Endothelial cell of umbilical vein (primary cell): Measurements from ENCODE around the gene TCHP. TPM values are rescaled to one million over a fixed set of nuclear protein-coding genes. Genes with fewer than 3 reads are reported as not detected.

Source experiments
- BruUV-seq: library from RNA; stranded (reverse); fragments of 400-500 nt; replicated peaks from 2 replicates; lab custom pipeline; 2021; lab: Mats Ljungman, UMichigan
- CTCF ChIA-PET: fragments of 300-600, 350-600 bp; sonication (Branson Sonifier 250); formaldehyde crosslinking; loops from one replicate; lab custom pipeline; 2021; ENCODE audit warnings: antibody characterized with exemption, inconsistent platforms; lab: Charles Lee
- POLR2A ChIA-PET: fragments of 300-600, 350-600 bp; sonication (Branson Sonifier 250); formaldehyde crosslinking; loops from one replicate; lab custom pipeline; 2021; ENCODE audit warnings: antibody characterized with exemption, inconsistent platforms; lab: Charles Lee
- DNase-seq: peaks from one replicate; pipeline ENCODE4 v3.0.0-alpha.2; 2011; ENCODE audit warnings: low read depth, low spot score
- FAIRE-seq: peaks from 2 replicates; lab custom pipeline; 2011; peaks lifted over from hg19 to GRCh38; lab: Jason Lieb, UNC
- H2AFZ ChIP-seq: 2 replicates; pipeline ENCODE4 v1.6.0; 2012; ENCODE audit warnings: low read depth, low read length, control low read depth, inconsistent platforms
- H3K27ac ChIP-seq: 2 replicates; pipeline ENCODE4 v1.5.1; 2011; ENCODE audit warnings: low read depth, mild to moderate bottlenecking, control low read depth, low read length, moderate library complexity; ENCODE audit not compliant: insufficient read depth
- H3K27me3 ChIP-seq, 2 experiments: 2 replicates each; pipeline versions ENCODE4 v1.6.0 to v1.6.1; 2011; ENCODE audit warnings: low read length in 2 of 2, mixed read lengths in 1 of 2; ENCODE audit not compliant: control insufficient read depth in 2 of 2, insufficient read depth in 2 of 2
- H3K36me3 ChIP-seq, 2 experiments: 2 replicates in 1 of 2; 3 replicates in 1 of 2; pipeline ENCODE4 v1.5.1; 2011; ENCODE audit warnings: low read length in 2 of 2, mild to moderate bottlenecking in 1 of 2, moderate library complexity in 1 of 2; ENCODE audit not compliant: control insufficient read depth in 2 of 2, insufficient read depth in 2 of 2; ENCODE audit errors: extremely low read depth in 1 of 2
- H3K4me1 ChIP-seq: 3 replicates; pipeline ENCODE4 v1.5.1; 2011; ENCODE audit warnings: mild to moderate bottlenecking, low read length; ENCODE audit not compliant: control insufficient read depth, insufficient read depth; ENCODE audit errors: extremely low read depth
- H3K4me2 ChIP-seq: 2 replicates; pipeline ENCODE4 v1.6.1; 2011; ENCODE audit warnings: low read length, control low read depth, mixed read lengths; ENCODE audit not compliant: insufficient read depth
- H3K4me3 ChIP-seq, 3 experiments: fragments of 200-600 bp in 1 of 3; sonication (generic), shearing (Covaris generic) in 1 of 3; replicated peaks in 1 of 3; 2 replicates each; pipeline ENCODE4 v1.5.1; 2011 to 2016; ENCODE audit warnings: control low read depth in 3 of 3, low read length in 3 of 3, mild to moderate bottlenecking in 2 of 3, inconsistent platforms in 1 of 3, low read depth in 1 of 3, moderate library complexity in 1 of 3; ENCODE audit not compliant: insufficient read depth in 1 of 3
- H3K79me2 ChIP-seq: 2 replicates; pipeline ENCODE4 v1.6.0; 2012; ENCODE audit warnings: low read length, inconsistent platforms; ENCODE audit not compliant: control insufficient read depth, insufficient read depth
- H3K9ac ChIP-seq: replicated peaks from 2 replicates; pipeline ENCODE3; 2011; ENCODE audit warnings: low read length, control low read depth; ENCODE audit not compliant: insufficient read depth; ENCODE audit errors: extremely low read depth
- H3K9me1 ChIP-seq: replicated peaks from 3 replicates; pipeline ENCODE4 v1.6.0; 2011; ENCODE audit warnings: mild to moderate bottlenecking, low read length; ENCODE audit not compliant: control insufficient read depth, insufficient read depth; ENCODE audit errors: extremely low read depth
- H3K9me3 ChIP-seq: replicated peaks from 2 replicates; pipeline ENCODE4 v1.5.1; 2012; ENCODE audit warnings: low read length, inconsistent platforms; ENCODE audit not compliant: control insufficient read depth, insufficient read depth
- H4K20me1 ChIP-seq: replicated peaks from 2 replicates; pipeline ENCODE3; 2011; ENCODE audit warnings: mild to moderate bottlenecking, low read length; ENCODE audit not compliant: control insufficient read depth, insufficient read depth; ENCODE audit errors: extremely low read depth
- CTCF ChIP-seq, 2 donors: IDR thresholded peaks; 1 replicate in 1 of 2; 2 replicates in 1 of 2; pipeline ENCODE4 v1.5.1; 2011; ENCODE audit warnings: low read length in 2 of 2, mild to moderate bottlenecking in 2 of 2, moderate library complexity in 2 of 2, control low read depth in 1 of 2, inconsistent platforms in 1 of 2, low read depth in 1 of 2; ENCODE audit not compliant: insufficient read depth in 1 of 2; ENCODE audit errors: extremely low read depth in 1 of 2
- EZH2 ChIP-seq: IDR thresholded peaks from 2 replicates; pipeline ENCODE4 v1.6.1; 2012; ENCODE audit warnings: borderline replicate concordance, low read depth, mild to moderate bottlenecking, moderate library complexity, low read length, inconsistent platforms; ENCODE audit not compliant: severe bottlenecking
- FOS ChIP-seq: IDR thresholded peaks from 2 replicates; pipeline ENCODE4 v1.6.1; 2011; ENCODE audit warnings: mild to moderate bottlenecking, low read length, moderate library complexity, borderline replicate concordance; ENCODE audit not compliant: insufficient read depth
- GATA2 ChIP-seq: IDR thresholded peaks from 2 replicates; pipeline ENCODE4 v1.7.0; 2011; ENCODE audit warnings: low read depth, mild to moderate bottlenecking, moderate library complexity, mixed read lengths, low read length; ENCODE audit not compliant: insufficient read length, insufficient read depth
- JUN ChIP-seq: IDR thresholded peaks from 2 replicates; pipeline ENCODE4 v1.6.1; 2011; ENCODE audit warnings: borderline replicate concordance, low read depth; ENCODE audit not compliant: insufficient read length, insufficient read depth
- MYC ChIP-seq: IDR thresholded peaks from one replicate; pipeline ENCODE4 v1.6.1; 2011; ENCODE audit warnings: mild to moderate bottlenecking, low read depth, low read length
- POLR2A ChIP-seq: IDR thresholded peaks from 2 replicates; pipeline ENCODE4 v1.6.1; 2012; ENCODE audit warnings: low read depth, mild to moderate bottlenecking, control low read depth, low read length
- POLR2AphosphoS5 ChIP-seq: IDR thresholded peaks from 2 replicates; pipeline ENCODE4 v1.6.1; 2012; ENCODE audit warnings: low read depth, mild to moderate bottlenecking, control low read depth, low read length, moderate library complexity; ENCODE audit not compliant: insufficient read depth
- dilution Hi-C: fragments of 300-500 bp; cut with MboI; formaldehyde crosslinking; loops from one replicate; pipeline ENCODE4 v1.15.0; 2019; ENCODE audit warnings: low sequenced_read_pairs; ENCODE audit not compliant: extremely low pct_ligation_motif_present
- intact Hi-C: fragments of 100-400 bp; cut with micrococcal nuclease; formaldehyde crosslinking; loops from one replicate; pipeline ENCODE4 v1.10.0; 2022
- polyA plus RNA-seq, 4 experiments: library from polyadenylated mRNA; depleted of rRNA in 3 of 4; stranded (reverse) in 3 of 4; unstranded in 1 of 4; fragments of >200 nt; gene quantifications; 2 replicates each; pipeline versions ENCODE4 v1.2.1 to v1.2.3, GENCODE V29; 2011 to 2012; ENCODE audit warnings: missing spikeins in 1 of 4
- total RNA-seq: library from RNA; stranded (reverse); gene quantifications from 2 replicates; pipeline ENCODE4 v1.2.3, GENCODE V29; 2021
- TF ChIP-seq, protein P1 (sequence below): IDR thresholded peaks from 2 replicates; pipeline ENCODE4 v1.6.1; 2011; ENCODE audit not compliant: insufficient read depth, insufficient read length

TCHP gene
- total and polyA plus RNA-seq, 2 donors (not counting 3 experiments of a cell fraction or from before 2014, with no cell fraction given), result 12.9 to 24.3 TPM

DNA sequence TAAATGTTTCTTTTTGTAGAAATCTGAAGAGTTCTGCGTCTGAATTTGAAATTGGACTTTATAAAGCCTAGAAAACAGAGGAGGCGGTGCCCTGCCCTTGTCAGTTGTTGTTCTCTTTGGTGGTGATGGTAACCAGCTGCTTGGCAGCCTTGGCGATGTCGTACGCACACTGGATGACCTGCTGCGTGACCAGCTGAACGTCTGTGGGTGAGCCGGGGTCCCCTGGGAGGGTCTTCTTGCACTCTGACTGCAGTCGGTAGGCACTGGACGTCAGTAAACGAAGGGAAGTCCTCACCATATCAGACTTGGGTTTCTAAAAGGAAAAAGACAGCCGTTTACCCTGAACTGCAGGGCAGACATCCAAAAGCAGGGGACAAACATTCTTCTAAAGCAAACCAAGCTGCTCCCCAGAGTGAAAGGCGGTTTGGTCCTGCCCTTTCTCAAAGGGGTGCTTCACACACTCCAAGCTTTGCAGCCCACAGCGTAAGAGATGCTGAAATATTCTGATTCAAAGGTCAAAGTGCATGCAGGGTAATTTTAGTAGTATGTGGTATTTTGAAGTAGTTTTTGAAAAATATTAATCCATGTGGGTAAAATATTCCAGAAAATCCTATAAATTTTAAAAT lies 32.9 kb downstream of the TCHP start:
- peaks cover 16 to 28% of the 10 kb centered on the region in 2 experiments for H3K36me3 ChIP-seq
- no peak for DNase-seq
- BruUV-seq, result no TSS peak
- H3K79me2 ChIP-seq, result no peaks in the 10 kb centered on the region
- no peak for TF ChIP-seq JUN
- no peak for TF ChIP-seq FOS
- TF ChIP-seq, protein P1, sequence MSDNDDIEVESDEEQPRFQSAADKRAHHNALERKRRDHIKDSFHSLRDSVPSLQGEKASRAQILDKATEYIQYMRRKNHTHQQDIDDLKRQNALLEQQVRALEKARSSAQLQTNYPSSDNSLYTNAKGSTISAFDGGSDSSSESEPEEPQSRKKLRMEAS, result no peak
- no peak for TF ChIP-seq POLR2AphosphoS5
- no peak for TF ChIP-seq GATA2
- TF ChIP-seq CTCF (IDR thresholded peaks at IDR 0.05; ENCODE audit: extremely low read depth in 1 of 2, insufficient read depth in 1 of 2, low read depth in 1 of 2, low read length in 2 of 2), result no peak
- no peak for TF ChIP-seq EZH2
- TF ChIP-seq MYC, result no peak
- TF ChIP-seq POLR2A, result no peak
- H3K9ac ChIP-seq, result no peak overlapping the region
- H3K27ac ChIP-seq, result no peak overlapping the region
- no peak overlapping the region for H2AFZ ChIP-seq
- intact Hi-C loops (no loop called here), dilution Hi-C loops (no loop called here)
- H3K27me3 ChIP-seq, result no peaks in the 10 kb centered on the region
- ChIA-PET CTCF (interaction anchor here (3.8 to 9.7 kb wide), 2 partner anchors 8 to 81 kb away, joined by 12 to 147 read pairs; no protein-coding TSS in a partner anchor), POLR2A (no interaction called here)
- H4K20me1 ChIP-seq, result no peaks in the 10 kb centered on the region
- FAIRE-seq, result peak; percentile 12
- H3K9me1 ChIP-seq, result no peaks in the 10 kb centered on the region
- H3K9me3 ChIP-seq, result no peaks in the 10 kb centered on the region
- H3K4me2 ChIP-seq, result no peak overlapping the region
- H3K4me3 ChIP-seq, result no peak overlapping the region
- H3K4me1 ChIP-seq, result peaks cover 13% of the 10 kb centered on the region
